SK-N-SH (cell line): Measurements from ENCODE around the gene GPR12. TPM values are rescaled to one million over a fixed set of nuclear protein-coding genes. Genes with fewer than 3 reads are reported as not detected.

Experiments used
- CTCF ChIA-PET: fragments of 300-600, 350-600 bp; formaldehyde crosslinking; extraction: SDS; loops from one replicate; lab custom pipeline; 2021; lab: Yijun Ruan, JAX
- POLR2A ChIA-PET: fragments of 350-600 bp; sonication (Branson Sonifier 250); formaldehyde crosslinking; extraction: SDS; loops from one replicate; lab custom pipeline; 2020; ENCODE audit warnings: antibody characterized with exemption, inconsistent platforms; lab: Yijun Ruan, JAX
- DNase-seq: peaks from one replicate; pipeline ENCODE4 v3.0.0; 2012
- H2AFZ ChIP-seq: fragments of 200-600 bp; sonication (generic); 2 replicates; pipeline ENCODE4 v1.8.1; 2016; ENCODE audit warnings: antibody characterized with exemption, mild to moderate bottlenecking, low read depth
- H3F3A ChIP-seq: fragments of 200-600 bp; sonication (generic); replicated peaks from 2 replicates; pipeline ENCODE3; 2016; ENCODE audit warnings: antibody characterized with exemption, mild to moderate bottlenecking; ENCODE audit not compliant: insufficient read depth
- H3K27ac ChIP-seq, 2 experiments: fragments of 200-500 bp in 1 of 2; fragments of 200-600 bp in 1 of 2; sonication (Bioruptor generic) in 1 of 2; sonication (generic), shearing (Covaris generic) in 1 of 2; 2 replicates each; pipeline versions ENCODE4 v1.5.1 to v1.6.1; 2014 to 2016; ENCODE audit warnings: low read depth in 2 of 2, inconsistent platforms in 1 of 2, low read length in 1 of 2, mild to moderate bottlenecking in 1 of 2, mixed read lengths in 1 of 2
- H3K27me3 ChIP-seq: fragments of 200-600 bp; sonication (generic), shearing (Covaris generic); 2 replicates; pipeline ENCODE4 v1.6.1; 2016; ENCODE audit warnings: mixed run types; ENCODE audit not compliant: insufficient read depth
- H3K36me3 ChIP-seq, 2 experiments: fragments of 200-500 bp in 1 of 2; fragments of 200-600 bp in 1 of 2; sonication (Bioruptor generic) in 1 of 2; sonication (generic) in 1 of 2; replicated peaks in 1 of 2; 2 replicates each; pipeline versions ENCODE3 to v1.5.1; 2014 to 2016; ENCODE audit warnings: low read length in 1 of 2, mild to moderate bottlenecking in 1 of 2; ENCODE audit not compliant: insufficient read depth in 2 of 2, control insufficient read depth in 1 of 2
- H3K4me1 ChIP-seq, 2 experiments: fragments of 200-500 bp in 1 of 2; fragments of 200-600 bp in 1 of 2; sonication (Bioruptor generic) in 1 of 2; sonication (generic), shearing (Covaris generic) in 1 of 2; 2 replicates each; pipeline versions ENCODE4 v1.5.1 to v1.6.1; 2014 to 2016; ENCODE audit warnings: low read depth in 1 of 2, low read length in 1 of 2, mixed run types in 1 of 2; ENCODE audit not compliant: insufficient read depth in 2 of 2, control insufficient read depth in 1 of 2
- H3K4me2 ChIP-seq: fragments of 200-600 bp; sonication (generic), shearing (Covaris generic); 2 replicates; pipeline ENCODE4 v1.6.1; 2017; ENCODE audit warnings: mixed run types
- H3K4me3 ChIP-seq, 2 experiments: fragments of 200-500 bp in 1 of 2; fragments of 200-600 bp in 1 of 2; sonication (Bioruptor generic) in 1 of 2; sonication (generic), shearing (Covaris generic) in 1 of 2; 2 replicates each; pipeline versions ENCODE4 v1.5.1 to v1.8.1; 2014 to 2016; ENCODE audit warnings: low read depth in 2 of 2, inconsistent platforms in 1 of 2, low read length in 1 of 2, mild to moderate bottlenecking in 1 of 2, mixed read lengths in 1 of 2, moderate library complexity in 1 of 2
- H3K79me2 ChIP-seq: fragments of 200-600 bp; sonication (generic); 2 replicates; pipeline ENCODE4 v1.8.1; 2017; ENCODE audit warnings: mild to moderate bottlenecking; ENCODE audit not compliant: insufficient read depth
- H3K9ac ChIP-seq: fragments of 200-600 bp; sonication (generic); 2 replicates; pipeline ENCODE4 v1.6.1; 2017; ENCODE audit warnings: mixed run types
- H3K9me2 ChIP-seq: fragments of 200-600 bp; sonication (generic); 2 replicates; pipeline ENCODE4 v1.6.1; 2017; ENCODE audit warnings: mixed run types
- H3K9me3 ChIP-seq: fragments of 200-600 bp; sonication (generic); 2 replicates; pipeline ENCODE4 v1.6.1; 2017; ENCODE audit warnings: mixed run types, mild to moderate bottlenecking, moderate library complexity
- H4K20me1 ChIP-seq: fragments of 200-600 bp; sonication (generic); 2 replicates; pipeline ENCODE4 v1.6.1; 2017; ENCODE audit warnings: mild to moderate bottlenecking, mixed run types; ENCODE audit not compliant: insufficient read depth
- EP300 ChIP-seq, 2 experiments: IDR thresholded peaks; 2 replicates each; pipeline versions ENCODE4 v1.4.0 to v1.6.1; 2012; ENCODE audit warnings: borderline replicate concordance in 1 of 2, low read depth in 1 of 2, low read length in 1 of 2
- EZH2phosphoT487 ChIP-seq: fragments of 200-600 bp; sonication (generic); IDR thresholded peaks from 2 replicates; pipeline ENCODE4 v1.6.1; 2017; ENCODE audit warnings: low read depth, mixed run types, mild to moderate bottlenecking, antibody characterized with exemption, moderate library complexity, borderline replicate concordance
- GABPA ChIP-seq: IDR thresholded peaks from 2 replicates; pipeline ENCODE4 v1.4.0; 2012; ENCODE audit warnings: low read depth, mild to moderate bottlenecking
- GATA2 ChIP-seq: sonication (generic); formaldehyde crosslinking; IDR thresholded peaks from 2 replicates; pipeline ENCODE4 v1.5.0; 2020; ENCODE audit warnings: mild to moderate bottlenecking, missing genetic modification reagents
- JUND ChIP-seq: IDR thresholded peaks from 2 replicates; pipeline ENCODE4 v1.4.0; 2012
- MAX ChIP-seq: IDR thresholded peaks from 2 replicates; pipeline ENCODE4 v1.4.0; 2012; ENCODE audit warnings: low read depth
- NFIC ChIP-seq: IDR thresholded peaks from 2 replicates; pipeline ENCODE4 v1.4.0; 2012; ENCODE audit warnings: borderline replicate concordance
- NRF1 ChIP-seq: IDR thresholded peaks from 2 replicates; pipeline ENCODE4 v1.6.1; 2012; ENCODE audit warnings: low read depth, mild to moderate bottlenecking, low read length
- RAD21 ChIP-seq: IDR thresholded peaks from 2 replicates; pipeline ENCODE4 v1.6.1; 2012; ENCODE audit warnings: mild to moderate bottlenecking, low read length
- RFX5 ChIP-seq: IDR thresholded peaks from 2 replicates; pipeline ENCODE4 v1.6.1; 2012; ENCODE audit warnings: mild to moderate bottlenecking, improper control_type of control experiment, low read length
- SIN3A ChIP-seq: IDR thresholded peaks from 2 replicates; pipeline ENCODE4 v1.6.1; 2012; ENCODE audit warnings: low read depth, mild to moderate bottlenecking, low read length, moderate library complexity, borderline replicate concordance
- SMC3 ChIP-seq: IDR thresholded peaks from 2 replicates; pipeline ENCODE4 v1.6.1; 2012; ENCODE audit warnings: low read depth, low read length, improper control_type of control experiment
- USF1 ChIP-seq: IDR thresholded peaks from 2 replicates; pipeline ENCODE4 v1.4.0; 2012; ENCODE audit warnings: low read depth, borderline replicate concordance
- WGBS: methylation state at CpG from one replicate; pipeline ENCODE4 v1.1.6; 2017; ENCODE audit warnings: low lambda C conversion rate; 5-methylcytosine and 5-hydroxymethylcytosine counted together
- polyA plus RNA-seq, 3 experiments: library from polyadenylated mRNA; depleted of rRNA; stranded (reverse); fragments of >200 nt; gene quantifications; 2 replicates each; pipeline ENCODE4 v1.2.3, GENCODE V29; 2012

The GPR12 gene
- polyA plus RNA-seq, 1 of the 3 experiments (the other 2 are of a cell fraction), result not detected

- TF ChIP-seq USF1 (no peak), GABPA (no peak), JUND (no peak), SMC3 (no peak), EZH2phosphoT487 (no peak), GATA2 (no peak)
- TF ChIP-seq, all 33 proteins: peak for 0
Observed at GRCh38 chr13:26785838-26786630, 25.4 kb upstream of the GPR12 start (continued).

GRCh38 chr13:26784704-26785639, 24.4 kb upstream of the GPR12 start:
- H3K9me3 ChIP-seq, result no peaks in the 10 kb centered on the region
- H2AFZ ChIP-seq, result no peak overlapping the region
- no peak overlapping the region for H3K9ac ChIP-seq
- H4K20me1 ChIP-seq, result no peaks in the 10 kb centered on the region
- no peak overlapping the region for H3K4me2 ChIP-seq
- H3K4me1 ChIP-seq, result no peaks in the 10 kb centered on the region
- POLR2A ChIA-PET, result no interaction called here
- H3F3A ChIP-seq, result no peaks in the 10 kb centered on the region
- TF ChIP-seq SIN3A, result no peak
- no peak for TF ChIP-seq RFX5
- no peak for TF ChIP-seq RAD21
- no peak for TF ChIP-seq EZH2phosphoT487
- TF ChIP-seq GATA2, result no peak
- TF ChIP-seq NRF1, result no peak
- no peak for TF ChIP-seq EP300 (IDR thresholded peaks at IDR 0.05; ENCODE audit: borderline replicate concordance in 1 of 2, low read depth in 1 of 2, low read length in 1 of 2)
- TF ChIP-seq NFIC, result no peak
- WGBS, result 46% methylated on average over 8 of the region's 18 CpGs
- no peaks in the 10 kb centered on the region for H3K27me3 ChIP-seq
- H3K27ac ChIP-seq, result no peak overlapping the region
- H3K79me2 ChIP-seq, result no peaks in the 10 kb centered on the region
- DNase-seq, result no peak
- H3K36me3 ChIP-seq, result no peaks in the 10 kb centered on the region
- H3K4me3 ChIP-seq, result no peak overlapping the region
- H3K9me2 ChIP-seq, result no peaks in the 10 kb centered on the region
- CTCF ChIA-PET, result interaction anchor here (0.9 to 2.0 kb wide), 4 partner anchors 10 to 146 kb away, joined by 3 to 5 read pairs (median 4); no protein-coding TSS in a partner anchor

- Histone ChIP-seq H3K4me1 (no peaks in the 10 kb centered on the region), H3F3A (no peaks in the 10 kb centered on the region), H3K27me3 (no peaks in the 10 kb centered on the region), H3K27ac (no peak overlapping the region), H3K4me3 (no peak overlapping the region), H3K79me2 (no peaks in the 10 kb centered on the region), H3K36me3 (no peaks in the 10 kb centered on the region), H4K20me1 (no peaks in the 10 kb centered on the region), H3K9ac (no peak overlapping the region), H3K9me2 (no peaks in the 10 kb centered on the region), H3K9me3 (no peaks in the 10 kb centered on the region), H2AFZ (no peak overlapping the region), H3K4me2 (no peak overlapping the region)
- 22% methylated on average over 4 of the region's 4 CpGs for WGBS
- ChIA-PET POLR2A (no interaction called here), CTCF (interaction anchor here (1.4 kb wide), 1 partner anchor 82 kb away, joined by 3 read pairs; no protein-coding TSS in a partner anchor)
- no peak for TF ChIP-seq MAX
- no peak for DNase-seq
Observed at GRCh38 chr13:26780411-26780810, 19.8 kb upstream of the GPR12 start.
